Brain pericyte (primary cell): ENCODE results near the gene PARD3B.
"Not testable (repeated sequence)": the region's sequence is repeated elsewhere in the genome, so short reads cannot be mapped to it uniquely, and the experiment has no call there.

ENCODE experiments used
- DNase-seq: peaks from one replicate; pipeline ENCODE4 v3.0.0-alpha.2; 2012; ENCODE audit warnings: low read depth, low spot score

The PARD3B gene

GRCh38 chr2:204542982-204543608 lies 2.2 kb upstream of the PARD3B start:
- DNase-seq: no peak

- DNase-seq: no peak
Observed at GRCh38 chr2:204545861-204546735, 823 bp downstream of the PARD3B start.

GRCh38 chr2:204550751-204551511 lies 5.7 kb downstream of the PARD3B start:
- no peak for DNase-seq

GRCh38 chr2:204551512-204551863 lies 6.2 kb downstream of the PARD3B start:
- no peak for DNase-seq

GRCh38 chr2:204557604-204558003 lies 12.3 kb downstream of the PARD3B start:
- DNase-seq: no peak

GRCh38 chr2:204559358-204559757 lies 14.1 kb downstream of the PARD3B start:
- DNase-seq: not testable (repeated sequence)

- DNase-seq: no peak
Observed at GRCh38 chr2:204560902-204561301, 15.6 kb downstream of the PARD3B start.

GRCh38 chr2:204561771-204562170 lies 16.5 kb downstream of the PARD3B start:
- no peak for DNase-seq

GRCh38 chr2:204566439-204566838 lies 21.2 kb downstream of the PARD3B start:
- DNase-seq: no peak

- DNase-seq: no peak
Observed at GRCh38 chr2:204570421-204570820, 25.1 kb downstream of the PARD3B start.

- no peak for DNase-seq
Observed at GRCh38 chr2:204571041-204571440, 25.8 kb downstream of the PARD3B start.

GRCh38 chr2:204571911-204572310 lies 26.6 kb downstream of the PARD3B start:
- DNase-seq: no peak

GRCh38 chr2:204573221-204573620 lies 27.9 kb downstream of the PARD3B start:
- DNase-seq: no peak

- DNase-seq: no peak
Observed at GRCh38 chr2:204574486-204574885, 29.2 kb downstream of the PARD3B start.

GRCh38 chr2:204575463-204575862 lies 30.2 kb downstream of the PARD3B start:
- DNase-seq: no peak

- DNase-seq: no peak
Observed at GRCh38 chr2:204576362-204576979, 31.2 kb downstream of the PARD3B start.

- DNase-seq: no peak
Observed at GRCh38 chr2:204578928-204579598, 33.8 kb downstream of the PARD3B start.

- no peak for DNase-seq
Observed at GRCh38 chr2:204581946-204582345, 36.7 kb downstream of the PARD3B start.

GRCh38 chr2:204583773-204584172 lies 38.5 kb downstream of the PARD3B start:
- no peak for DNase-seq

- DNase-seq: no peak
Observed at GRCh38 chr2:204585930-204586329, 40.7 kb downstream of the PARD3B start.

- DNase-seq: no peak
Observed at GRCh38 chr2:204586444-204587180, 41.3 kb downstream of the PARD3B start.
